A549 (cell line): ENCODE data around the gene FOXK1. TPM values are rescaled to one million over a fixed set of nuclear protein-coding genes. Genes with fewer than 3 reads are reported as not detected.

Experiments
- ATAC-seq, 2 experiments: fragments of 200-7000 bp in 1 of 2; fragments of >200 bp in 1 of 2; cut with Nextera tagmentation in 1 of 2; cut with Tn5 transposase in 1 of 2; 3 replicates each; pipeline versions ENCODE4 v1.8.0 to v1.9.1; 2018 to 2020; ENCODE audit warnings: mild to moderate bottlenecking in 1 of 2, moderate library complexity in 1 of 2
- CTCF ChIA-PET: fragments of 300-600 bp; sonication (Branson Sonifier 250); formaldehyde crosslinking; extraction: SDS; loops from one replicate; lab custom pipeline; 2021; ENCODE audit warnings: antibody characterized with exemption, inconsistent platforms; lab: Yijun Ruan, JAX
- POLR2A ChIA-PET: fragments of 350-600 bp; formaldehyde crosslinking; extraction: SDS; loops from one replicate; lab custom pipeline; 2021; ENCODE audit warnings: antibody characterized with exemption, inconsistent platforms; lab: Yijun Ruan, JAX
- DNase-seq, 2 experiments: peaks; one replicate each; pipeline versions ENCODE4 v3.0.0 to v3.0.0-alpha.2; 2011 to 2016; ENCODE audit warnings: low read depth in 1 of 2, low spot score in 1 of 2
- FAIRE-seq: peaks from 2 replicates; lab custom pipeline; 2011; peaks lifted over from hg19 to GRCh38; lab: Jason Lieb, UNC
- H3K27ac ChIP-seq, 2 experiments: fragments of >200 bp; sonication (Bioruptor Twin); formaldehyde crosslinking; 3 replicates each; pipeline ENCODE4 v1.5.1; 2016 to 2017
- H3K4me1 ChIP-seq: fragments of >200 bp; sonication (Bioruptor Twin); formaldehyde crosslinking; 3 replicates; pipeline ENCODE4 v1.6.1; 2016
- H3K4me2 ChIP-seq: fragments of >200 bp; sonication (Bioruptor Twin); formaldehyde crosslinking; 3 replicates; pipeline ENCODE4 v1.6.1; 2016
- H3K4me3 ChIP-seq: fragments of >200 bp; sonication (Bioruptor Twin); formaldehyde crosslinking; 3 replicates; pipeline ENCODE4 v1.5.1; 2016
- H3K9me3 ChIP-seq: fragments of >200 bp; sonication (Bioruptor Twin); formaldehyde crosslinking; 3 replicates; pipeline ENCODE4 v1.6.1; 2016
- BCL3 ChIP-seq: fragments of >200 bp; sonication (Bioruptor Twin); formaldehyde crosslinking; IDR thresholded peaks from 3 replicates; pipeline ENCODE4 v1.6.1; 2016
- CBX8 ChIP-seq: fragments of 200-600 bp; sonication (generic); IDR thresholded peaks from 2 replicates; pipeline ENCODE4 v1.6.1; 2016
- CHD4 ChIP-seq: fragments of 200-600 bp; sonication (generic); IDR thresholded peaks from 2 replicates; pipeline ENCODE4 v1.6.1; 2016; ENCODE audit warnings: antibody characterized with exemption, mild to moderate bottlenecking, borderline replicate concordance
- EHMT2 ChIP-seq: fragments of 200-600 bp; sonication (generic); IDR thresholded peaks from 2 replicates; pipeline ENCODE4 v1.6.1; 2016; ENCODE audit warnings: antibody characterized with exemption, low read depth, mild to moderate bottlenecking, moderate library complexity
- ELK1 ChIP-seq: fragments of 150-350 bp; IDR thresholded peaks from 2 replicates; pipeline ENCODE4 v1.6.1; 2014; ENCODE audit warnings: low read depth, mild to moderate bottlenecking, low read length
- FOSB ChIP-seq: fragments of 250-450 bp; sonication (Bioruptor Pico); IDR thresholded peaks from 2 replicates; pipeline ENCODE4 v1.5.0; 2020; ENCODE audit warnings: mild to moderate bottlenecking, moderate library complexity
- FOSL2 ChIP-seq, 2 experiments: fragments of 450-650 bp in 1 of 2; fragments of >200 bp in 1 of 2; sonication (Bioruptor Twin) in 1 of 2; formaldehyde crosslinking; IDR thresholded peaks; 2 replicates each; pipeline versions ENCODE4 v1.5.0 to v1.6.1; 2016 to 2020; ENCODE audit warnings: mild to moderate bottlenecking in 1 of 2, moderate library complexity in 1 of 2
- HDAC2 ChIP-seq: fragments of 200-600 bp; sonication (generic); IDR thresholded peaks from 2 replicates; pipeline ENCODE4 v1.6.1; 2016
- HES2 ChIP-seq: fragments of >200 bp; sonication (Bioruptor Twin); formaldehyde crosslinking; IDR thresholded peaks from 2 replicates; pipeline ENCODE4 v1.6.1; 2016
- HEYL ChIP-seq: fragments of 250-450 bp; sonication (Bioruptor Pico); IDR thresholded peaks from 2 replicates; pipeline ENCODE4 v1.8.0; 2021; ENCODE audit warnings: mild to moderate bottlenecking, moderate library complexity
- HOXA7 ChIP-seq: fragments of 250-450 bp; sonication (Bioruptor Pico); IDR thresholded peaks from 2 replicates; pipeline ENCODE4 v1.5.0; 2020; ENCODE audit warnings: mild to moderate bottlenecking, moderate library complexity
- HOXB5 ChIP-seq: fragments of 250-450 bp; sonication (Bioruptor Pico); IDR thresholded peaks from 2 replicates; pipeline ENCODE4 v1.5.0; 2020; ENCODE audit warnings: mild to moderate bottlenecking, moderate library complexity
- JUN ChIP-seq, 2 experiments: fragments of >200 bp; sonication (Bioruptor Twin); formaldehyde crosslinking; IDR thresholded peaks; 2 replicates in 1 of 2; 3 replicates in 1 of 2; pipeline ENCODE4 v1.6.1; 2016 to 2017
- JUNB ChIP-seq: fragments of >200 bp; sonication (Bioruptor Twin); formaldehyde crosslinking; IDR thresholded peaks from 2 replicates; pipeline ENCODE4 v1.6.1; 2016
- MAFK ChIP-seq: fragments of 450-650 bp; IDR thresholded peaks from 2 replicates; pipeline ENCODE4 v1.6.1; 2014; ENCODE audit not compliant: partially characterized antibody
- MAX ChIP-seq: IDR thresholded peaks from 2 replicates; pipeline ENCODE4 v1.6.1; 2012
- MYC ChIP-seq: IDR thresholded peaks from 2 replicates; pipeline ENCODE4 v1.6.1; 2012; ENCODE audit warnings: mild to moderate bottlenecking, inconsistent platforms, low read length, improper control_type of control experiment, borderline replicate concordance
- NFE2L2 ChIP-seq: fragments of 150-350 bp; conservative IDR thresholded peaks from 2 replicates; pipeline ENCODE4 v1.6.1; 2014; ENCODE audit warnings: low read length
- NR3C1 ChIP-seq: fragments of >200 bp; sonication (Bioruptor Twin); formaldehyde crosslinking; IDR thresholded peaks from 3 replicates; pipeline ENCODE4 v1.6.1; 2017
- RARB ChIP-seq: fragments of 250-450 bp; sonication (Bioruptor Pico); IDR thresholded peaks from 2 replicates; pipeline ENCODE4 v1.8.0; 2021; ENCODE audit warnings: mild to moderate bottlenecking, moderate library complexity
- RFX5 ChIP-seq: fragments of 450-650 bp; IDR thresholded peaks from 2 replicates; pipeline ENCODE4 v1.7.1; 2014; ENCODE audit warnings: antibody characterized with exemption, mild to moderate bottlenecking, moderate library complexity
- SMC3 ChIP-seq: fragments of >200 bp; sonication (Bioruptor Twin); formaldehyde crosslinking; IDR thresholded peaks from 3 replicates; pipeline ENCODE4 v1.6.1; 2018; ENCODE audit warnings: inconsistent platforms
- TP53 ChIP-seq: fragments of 250-450 bp; sonication (Bioruptor Pico); IDR thresholded peaks from 2 replicates; pipeline ENCODE4 v1.5.0; 2021; ENCODE audit warnings: mild to moderate bottlenecking, moderate library complexity
- ZC3H11A ChIP-seq: fragments of 450-650 bp; IDR thresholded peaks from 2 replicates; pipeline ENCODE4 v1.6.1; 2014; ENCODE audit warnings: antibody characterized with exemption, mild to moderate bottlenecking
- ZFP36 ChIP-seq: fragments of 450-650 bp; IDR thresholded peaks from 2 replicates; pipeline ENCODE4 v1.6.1; 2014; ENCODE audit warnings: borderline replicate concordance; ENCODE audit not compliant: partially characterized antibody
- WGBS: methylation state at CpG from one replicate; pipeline ENCODE4 v1.1.6; 2017; ENCODE audit errors: missing lambda C conversion rate; 5-methylcytosine and 5-hydroxymethylcytosine counted together
- polyA plus RNA-seq, 4 experiments: library from polyadenylated mRNA; depleted of rRNA in 3 of 4; stranded (reverse); fragments of >200 nt; fragmentation: RNase III in 1 of 4; extraction: RNeasy Plus Mini Kit Qiagen cat#74134 plus additional on column Dnase treatment in 1 of 4; gene quantifications; 2 replicates in 3 of 4; 3 replicates in 1 of 4; pipeline ENCODE4 v1.2.3, GENCODE V29; 2011 to 2017

The FOXK1 gene
- polyA plus RNA-seq, 2 of the 4 experiments (the other 2 are of a cell fraction): 6.8 to 10.9 TPM

- DNase-seq: peak; percentile 81 to 88
- ATAC-seq: peak; percentile 85 to 90
- peak overlapping the region; percentile 7; the same call in 1 of the 3 replicates for H3K4me3 ChIP-seq
- H3K4me2 ChIP-seq: peak overlapping the region; percentile 74
- peaks cover 55% of the 10 kb centered on the region for H3K4me1 ChIP-seq
- 21% methylated on average over 24 of the region's 24 CpGs for WGBS
- peak overlapping the region in 1 of 2 experiments; percentile 62; a peak in 4 of 6 replicates for H3K27ac ChIP-seq
- TF ChIP-seq ZFP36 (no peak), HDAC2 (no peak), FOSL2 (IDR thresholded peaks at IDR 0.05) (peak; percentile 41; the same call in 1 of the 2 replicates), FOSL2 (CRISPR knock-in tag; IDR thresholded peaks at IDR 0.05) (peak; percentile 79), MYC (no peak), ZC3H11A (no peak), HEYL (CRISPR knock-in tag) (no peak), RFX5 (no peak), JUNB (0 out of 2 replicates have a peak, but pooled peaks have one; percentile 41), JUN (IDR thresholded peaks at IDR 0.05) (0 out of 5 replicates have a peak, but pooled peaks of 1 of the 2 experiments have one; percentile 25), CHD4 (no peak), RARB (no peak), HOXB5 (no peak), EHMT2 (no peak), HES2 (no peak), MAFK (peak; percentile 78), TP53 (CRISPR knock-in tag) (no peak), FOSB (CRISPR knock-in tag) (no peak), MAX (peak; percentile 72), NFE2L2 (no peak)
- H3K9me3 ChIP-seq: no peaks in the 10 kb centered on the region
- POLR2A ChIA-PET: interaction anchor here (1.3 kb wide), 1 partner anchor 71 kb away, joined by 5 read pairs; no protein-coding TSS in a partner anchor
- FAIRE-seq: no peak
- CTCF ChIA-PET: interaction anchor here (0.8 to 1.9 kb wide), 4 partner anchors 12 to 101 kb away, joined by 3 to 7 read pairs (median 4); no protein-coding TSS in a partner anchor
Observed at GRCh38 chr7:4712281-4713182, 30.4 kb downstream of the FOXK1 start.

- DNase-seq (no peak), ATAC-seq (no peak; a peak in 1 of 6 replicates), FAIRE-seq (no peak)
- Histone ChIP-seq H3K4me3 (no peak overlapping the region), H3K27ac (peak overlapping the region in 1 of 2 experiments; percentile 38; a peak in 2 of 6 replicates), H3K4me1 (peaks cover 47% of the 10 kb centered on the region), H3K4me2 (peak overlapping the region; percentile 74), H3K9me3 (no peaks in the 10 kb centered on the region)
- ChIA-PET CTCF (interaction anchor here (0.8 to 1.9 kb wide), 3 partner anchors 12 to 26 kb away, joined by 3 to 7 read pairs (median 4); no protein-coding TSS in a partner anchor), POLR2A (interaction anchor here (1.3 kb wide), 1 partner anchor 71 kb away, joined by 5 read pairs; no protein-coding TSS in a partner anchor)
- 86% methylated on average over 27 of the region's 27 CpGs for WGBS
- TF ChIP-seq ELK1: no peak
- TF ChIP-seq SMC3: no peak
- TF ChIP-seq ZFP36: no peak
- no peak for TF ChIP-seq HOXA7 (CRISPR knock-in tag)
- no peak for TF ChIP-seq CBX8
- TF ChIP-seq NFE2L2: no peak
- no peak for TF ChIP-seq BCL3
- TF ChIP-seq HDAC2: no peak
- TF ChIP-seq EHMT2: no peak
- no peak for TF ChIP-seq NR3C1
- TF ChIP-seq RFX5: no peak
Observed at GRCh38 chr7:4713183-4713784, 31.2 kb downstream of the FOXK1 start.
